GM12878 (cell line): Measurements from ENCODE around the gene SUPT3H. TPM values are rescaled to one million over a fixed set of nuclear protein-coding genes. Genes with fewer than 3 reads are reported as not detected.
A peak's percentile ranks its signal among the peaks of the same experiment; 100 is the strongest.

Experiments
- ATAC-seq: fragments of 200-7000 bp; cut with Tn5 transposase; 3 replicates; pipeline ENCODE4 v1.9.1; 2020; ENCODE audit warnings: mild to moderate bottlenecking, moderate library complexity
- BruUV-seq: library from RNA; stranded (reverse); fragments of 400-500 nt; replicated peaks from 2 replicates; lab custom pipeline; 2021; lab: Mats Ljungman, UMichigan
- CTCF ChIA-PET: fragments of 300-600 bp; sonication (Branson Sonifier 250); formaldehyde crosslinking; extraction: SDS; loops from one replicate; lab custom pipeline; 2021; ENCODE audit warnings: inconsistent platforms; lab: Yijun Ruan, JAX
- POLR2A ChIA-PET: fragments of 350-600 bp; formaldehyde crosslinking; extraction: SDS; loops from one replicate; lab custom pipeline; 2021; ENCODE audit warnings: inconsistent platforms; lab: Charles Lee
- RAD21 ChIA-PET: fragments of 300-600 bp; sonication (Branson Sonifier 250); formaldehyde crosslinking; loops from one replicate; lab custom pipeline; 2023; ENCODE audit warnings: antibody characterized with exemption; ENCODE audit not compliant: unreplicated experiment; lab: Charles Lee
- SMC1A ChIA-PET: fragments of 300-600 bp; sonication (Branson Sonifier 250); formaldehyde crosslinking; loops from one replicate; lab custom pipeline; 2023; ENCODE audit not compliant: unreplicated experiment, uncharacterized antibody; lab: Charles Lee
- DNase-seq: peaks from one replicate; pipeline ENCODE4 v3.0.0-alpha.2; 2011; ENCODE audit warnings: low read depth, low spot score
- FAIRE-seq: peaks from 3 replicates; lab custom pipeline; 2011; peaks lifted over from hg19 to GRCh38; lab: Jason Lieb, UNC
- H2AFZ ChIP-seq: 2 replicates; pipeline ENCODE4 v1.6.0; 2011; ENCODE audit warnings: low read depth, low read length, control low read depth; ENCODE audit not compliant: control insufficient read depth
- H3K27ac ChIP-seq: 2 replicates; pipeline ENCODE4 v1.5.1; 2011; ENCODE audit warnings: control low read depth; ENCODE audit not compliant: control insufficient read depth, insufficient read depth
- H3K27me3 ChIP-seq, 2 experiments: replicated peaks in 1 of 2; 2 replicates each; pipeline versions ENCODE4 v1.6.0 to v1.6.1; 2011; ENCODE audit warnings: low read length in 1 of 2; ENCODE audit not compliant: control insufficient read depth in 2 of 2, insufficient read depth in 2 of 2
- H3K36me3 ChIP-seq, 2 experiments: 2 replicates each; pipeline ENCODE4 v1.5.1; 2011; ENCODE audit warnings: low read length in 1 of 2; ENCODE audit not compliant: control insufficient read depth in 2 of 2, insufficient read depth in 2 of 2
- H3K4me1 ChIP-seq: 2 replicates; pipeline ENCODE4 v1.6.1; 2011; ENCODE audit warnings: mild to moderate bottlenecking, low read length, moderate library complexity, mixed read lengths; ENCODE audit not compliant: control insufficient read depth, insufficient read depth
- H3K4me2 ChIP-seq: 2 replicates; pipeline ENCODE4 v1.6.0; 2011; ENCODE audit warnings: control low read depth; ENCODE audit not compliant: control insufficient read depth, insufficient read depth
- H3K4me3 ChIP-seq: fragments of 200-600 bp; sonication (generic); 2 replicates; pipeline ENCODE4 v1.5.1; 2016
- H3K79me2 ChIP-seq: 2 replicates; pipeline ENCODE4 v1.6.0; 2011; ENCODE audit warnings: low read length; ENCODE audit not compliant: control insufficient read depth, insufficient read depth
- H3K9ac ChIP-seq: 2 replicates; pipeline ENCODE4 v1.8.0; 2011; ENCODE audit warnings: low read length, control low read depth, mixed read lengths; ENCODE audit not compliant: control insufficient read depth, insufficient read depth
- H3K9me3 ChIP-seq: replicated peaks from 3 replicates; pipeline ENCODE4 v1.5.1; 2011; ENCODE audit warnings: mild to moderate bottlenecking, low read length; ENCODE audit not compliant: control insufficient read depth, insufficient read depth
- H4K20me1 ChIP-seq: 2 replicates; pipeline ENCODE4 v1.6.0; 2011; ENCODE audit not compliant: control insufficient read depth, insufficient read depth
- ATF7 ChIP-seq: fragments of 450-650 bp; IDR thresholded peaks from 2 replicates; pipeline ENCODE4 v1.6.1; 2016; ENCODE audit warnings: low read depth, mild to moderate bottlenecking
- IRF4 ChIP-seq: IDR thresholded peaks from 2 replicates; pipeline ENCODE4 v1.6.1; 2011; ENCODE audit warnings: low read depth, low read length
- MTA2 ChIP-seq: fragments of 450-650 bp; IDR thresholded peaks from 2 replicates; pipeline ENCODE4 v1.6.1; 2016; ENCODE audit warnings: low read depth, mild to moderate bottlenecking, moderate library complexity
- NR2C1 ChIP-seq: fragments of 450-650 bp; IDR thresholded peaks from 2 replicates; pipeline ENCODE4 v1.6.1; 2017; ENCODE audit warnings: antibody characterized with exemption, mild to moderate bottlenecking, moderate library complexity
- SIN3A ChIP-seq: IDR thresholded peaks from 2 replicates; pipeline ENCODE4 v1.6.1; 2012; ENCODE audit warnings: low read depth, low read length, improper control_type of control experiment
- SPI1 ChIP-seq: IDR thresholded peaks from 2 replicates; pipeline ENCODE4 v1.6.1; 2011; ENCODE audit warnings: low read depth, mild to moderate bottlenecking, low read length, moderate library complexity, borderline replicate concordance; ENCODE audit not compliant: insufficient read depth
- SREBF2 ChIP-seq: IDR thresholded peaks from 2 replicates; pipeline ENCODE4 v1.6.1; 2012; ENCODE audit warnings: mild to moderate bottlenecking, low read length
- STAT3 ChIP-seq: IDR thresholded peaks from 2 replicates; pipeline ENCODE4 v1.6.1; 2011; ENCODE audit warnings: low read depth, low read length, improper control_type of control experiment
- TARDBP ChIP-seq: IDR thresholded peaks from 2 replicates; pipeline ENCODE4 v1.6.1; 2016; ENCODE audit warnings: borderline replicate concordance
- ZNF24 ChIP-seq: fragments of 450-650 bp; IDR thresholded peaks from 2 replicates; pipeline ENCODE4 v1.6.1; 2017; ENCODE audit warnings: antibody characterized with exemption, mild to moderate bottlenecking
- ZNF622 ChIP-seq: fragments of 450-650 bp; IDR thresholded peaks from 2 replicates; pipeline ENCODE4 v1.6.1; 2017; ENCODE audit warnings: mild to moderate bottlenecking, inconsistent platforms
- in situ Hi-C: fragments of 300-500 bp; cut with MboI; formaldehyde crosslinking; loops from 9 replicates; pipeline ENCODE4 v1.14.3; 2018; ENCODE audit warnings: mixed read lengths
- intact Hi-C: fragments of 100-400 bp; cut with micrococcal nuclease; formaldehyde crosslinking; loops from one replicate; pipeline ENCODE4 v1.14.2; 2022; ENCODE audit not compliant: unreplicated experiment
- polyA plus RNA-seq, 11 experiments: library from polyadenylated mRNA; depleted of rRNA in 4 of 11; unstranded in 6 of 11; stranded (reverse) in 5 of 11; fragments of >200 nt; fragmentation: Nextera tagmentation in 4 of 11; fragmentation: Illumina TruSeq in 1 of 11; extraction: Ambion mirVana in 4 of 11; extraction: Trizol in 1 of 11; gene quantifications; 1 replicate in 1 of 11; 2 replicates in 10 of 11; pipeline versions ENCODE4 v1.2.1 to v1.2.3, GENCODE V29; 2011 to 2016; ENCODE audit warnings: inconsistent platforms in 2 of 11, missing spikeins in 2 of 11, low read depth in 1 of 11
- total RNA-seq, 4 experiments: library from RNA; depleted of rRNA in 3 of 4; stranded (reverse); fragments of >200 nt in 3 of 4; fragmentation: Illumina TruSeq in 1 of 4; extraction: Trizol in 1 of 4; gene quantifications; 2 replicates each; pipeline versions ENCODE4 v1.2.1 to v1.2.3, GENCODE V29; 2013 to 2021

SUPT3H gene
- total and polyA plus RNA-seq, 10 of the 15 experiments (the other 5 are each of a cell fraction or from before 2014, with no cell fraction given), result 0.51 to 3.7 (median 2.0) TPM

DNA sequence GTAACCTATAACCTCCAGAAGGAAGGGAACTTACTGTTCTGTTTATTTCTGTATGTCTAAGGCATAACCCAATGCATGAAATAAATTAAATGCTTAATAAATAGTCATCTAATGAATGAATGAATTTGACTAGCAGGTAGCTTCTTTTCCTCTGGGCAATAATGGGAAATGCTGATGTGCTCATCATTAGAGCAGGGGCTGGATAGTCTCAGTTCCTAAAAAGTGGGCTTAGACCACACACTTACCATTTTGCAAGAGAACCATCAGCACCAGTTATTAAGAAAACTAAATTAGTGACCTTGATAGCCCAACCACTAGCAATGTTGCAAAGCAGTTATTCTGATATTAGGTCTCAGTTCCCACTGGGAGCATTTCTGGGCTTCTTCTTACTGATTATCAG, 540.5 kb downstream of the SUPT3H start:
- Histone ChIP-seq H3K4me1 (no peaks in the 10 kb centered on the region), H3K4me2 (no peak overlapping the region), H3K27ac (no peak overlapping the region), H3K4me3 (no peak overlapping the region), H2AFZ (no peak overlapping the region), H3K27me3 (no peaks in the 10 kb centered on the region), H3K36me3 (no peaks in the 10 kb centered on the region), H3K9me3 (no peaks in the 10 kb centered on the region), H4K20me1 (no peaks in the 10 kb centered on the region), H3K9ac (no peak overlapping the region), H3K79me2 (no peaks in the 10 kb centered on the region)
- SMC1A ChIA-PET, result interaction anchor here (0.8 to 1.1 kb wide), 2 partner anchors 8 to 17 kb away, joined by 3 to 9 read pairs; no protein-coding TSS in a partner anchor
- RAD21 ChIA-PET, result no interaction called here
- ATAC-seq (no peak), DNase-seq (no peak), FAIRE-seq (no peak)
- in situ Hi-C loops, result no loop called here
- CTCF ChIA-PET, result no interaction called here
- intact Hi-C loops, result no loop called here
- no TSS peak for BruUV-seq
- POLR2A ChIA-PET, result no interaction called here
- peak; percentile 38; the same call in 1 of the 2 replicates for TF ChIP-seq SPI1
- no peak for TF ChIP-seq SREBF2
- peak; percentile 43; the same call in 1 of the 2 replicates for TF ChIP-seq MTA2
- no peak for TF ChIP-seq NR2C1
- no peak for TF ChIP-seq STAT3
- TF ChIP-seq IRF4, result no peak
- no peak for TF ChIP-seq TARDBP
- TF ChIP-seq ZNF24, result peak; percentile 75; the same call in 1 of the 2 replicates
- no peak for TF ChIP-seq ZNF622
- no peak for TF ChIP-seq SIN3A
- TF ChIP-seq ATF7, result no peak
- TF ChIP-seq, all 136 proteins: peak for 3
